Adrenal gland (tissue), 5 donors: ENCODE measurements around the gene AQP10.

Experiments used
- CTCF ChIP-seq, 6 experiments: fragments of 450-650 bp in 4 of 6; fragments of 200-600 bp in 2 of 6; sonication (generic) in 1 of 6; IDR thresholded peaks; 1 replicate in 5 of 6; 2 replicates in 1 of 6; pipeline versions ENCODE4 v1.5.1 to v1.8.0; 2016 to 2021; ENCODE audit warnings: antibody characterized with exemption in 6 of 6, mild to moderate bottlenecking in 2 of 6, moderate library complexity in 1 of 6
- POLR2A ChIP-seq, 2 donors: fragments of 450-650 bp; IDR thresholded peaks; one replicate each; pipeline ENCODE4 v1.6.1; 2017; ENCODE audit warnings: antibody characterized with exemption in 2 of 2, mild to moderate bottlenecking in 2 of 2, moderate library complexity in 1 of 2
- donor health status: DM: no; HTN: no; CAD: no.

GRCh38 chr1:154347961-154348360 is 27.1 kb downstream of the AQP10 start:
- TF ChIP-seq POLR2A (IDR thresholded peaks at IDR 0.05): no peak
- no peak for TF ChIP-seq CTCF (IDR thresholded peaks at IDR 0.05)
